GM18498 (cell line): Measurements from ENCODE around the gene SMARCB1.
"Not testable (repeated sequence)": the region's sequence is repeated elsewhere in the genome, so short reads cannot be mapped to it uniquely, and the experiment has no call there.

Experiments used
- ATAC-seq: cut with Tn5 transposase; IDR thresholded peaks from one replicate; pipeline ENCODE4 v1.9.1; 2021; ENCODE audit warnings: mild to moderate bottlenecking, moderate library complexity; ENCODE audit not compliant: unreplicated experiment

The SMARCB1 gene

DNA sequence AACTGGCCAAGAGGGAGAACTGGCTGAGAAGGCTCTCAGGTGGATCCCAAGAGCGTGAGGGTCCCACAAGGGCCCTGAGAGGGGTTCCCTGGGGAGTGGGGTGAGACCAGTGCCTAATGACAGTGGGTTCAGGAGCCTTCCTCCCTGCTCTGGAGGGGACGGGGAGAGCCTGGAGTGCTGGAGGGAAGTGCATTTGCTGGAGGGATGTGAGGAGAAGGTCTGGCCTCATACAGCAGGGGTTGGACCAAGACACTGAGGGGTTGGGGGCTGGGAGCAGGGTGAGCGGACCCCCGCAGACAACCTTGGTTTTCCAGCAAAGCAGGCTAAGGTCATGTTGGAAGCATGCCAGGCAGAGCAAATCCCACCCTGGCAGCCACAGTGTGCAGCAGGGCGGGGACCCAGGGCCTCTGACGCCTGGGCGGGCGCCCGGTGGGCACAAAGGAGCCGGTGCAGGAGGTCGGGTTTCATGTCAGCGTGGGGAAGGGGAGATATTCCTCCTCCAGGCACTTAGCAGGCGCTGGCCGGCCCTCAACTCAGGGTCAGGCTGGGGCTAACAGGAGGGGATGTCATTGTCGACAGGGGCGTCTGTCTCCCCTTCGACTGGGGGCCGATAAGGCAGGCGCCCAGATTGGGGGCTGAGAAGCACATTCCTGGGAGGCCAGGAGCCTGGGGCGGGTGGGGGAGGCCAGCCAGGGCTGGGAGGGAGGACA is 55.1 kb downstream of the SMARCB1 start:
- no peak for ATAC-seq

DNA sequence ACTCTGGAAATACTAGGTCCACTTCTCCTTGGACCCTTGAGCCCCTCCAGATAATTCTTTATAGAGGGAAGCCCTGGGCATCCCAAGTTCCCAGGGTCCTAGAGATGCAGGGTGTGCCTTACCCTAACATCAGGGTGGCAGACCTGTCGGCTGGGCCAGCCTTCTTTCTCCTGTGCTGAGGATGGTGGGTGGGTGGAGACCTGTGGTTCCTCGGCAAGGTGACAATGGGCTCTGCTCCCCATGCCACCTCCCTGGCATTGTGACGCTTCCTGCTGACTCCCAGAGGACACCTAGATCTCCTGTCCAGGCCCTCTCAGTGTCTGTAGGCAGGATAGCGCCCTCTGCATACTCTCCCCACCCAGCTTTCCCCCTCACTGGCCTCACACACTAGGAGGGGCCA is 55.8 kb downstream of the SMARCB1 start:
- no peak for ATAC-seq

DNA sequence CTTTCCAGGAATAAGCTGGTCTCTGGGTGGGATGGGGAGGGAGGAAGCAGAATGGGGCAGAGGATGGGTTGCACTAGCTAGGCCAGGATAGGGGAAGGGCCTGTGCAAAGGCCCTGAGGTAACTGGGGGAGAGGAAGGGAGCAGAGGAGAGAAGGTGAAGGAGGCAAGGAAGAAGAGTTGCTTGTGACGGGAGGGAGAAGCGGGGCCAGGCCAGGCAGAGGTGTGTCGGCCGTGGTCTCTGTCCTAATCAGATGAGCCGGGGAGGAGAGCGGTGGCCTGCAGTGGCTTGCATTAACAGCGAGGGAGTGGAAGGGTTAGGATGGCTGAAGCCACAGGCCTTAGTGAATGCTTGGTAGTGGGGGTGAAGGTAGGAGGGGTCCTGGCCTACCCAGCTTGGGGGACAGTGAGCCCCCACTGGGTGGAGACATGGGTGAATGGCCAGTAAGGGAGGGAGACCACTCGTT is 58.0 kb downstream of the SMARCB1 start:
- peak; percentile 1 for ATAC-seq

DNA sequence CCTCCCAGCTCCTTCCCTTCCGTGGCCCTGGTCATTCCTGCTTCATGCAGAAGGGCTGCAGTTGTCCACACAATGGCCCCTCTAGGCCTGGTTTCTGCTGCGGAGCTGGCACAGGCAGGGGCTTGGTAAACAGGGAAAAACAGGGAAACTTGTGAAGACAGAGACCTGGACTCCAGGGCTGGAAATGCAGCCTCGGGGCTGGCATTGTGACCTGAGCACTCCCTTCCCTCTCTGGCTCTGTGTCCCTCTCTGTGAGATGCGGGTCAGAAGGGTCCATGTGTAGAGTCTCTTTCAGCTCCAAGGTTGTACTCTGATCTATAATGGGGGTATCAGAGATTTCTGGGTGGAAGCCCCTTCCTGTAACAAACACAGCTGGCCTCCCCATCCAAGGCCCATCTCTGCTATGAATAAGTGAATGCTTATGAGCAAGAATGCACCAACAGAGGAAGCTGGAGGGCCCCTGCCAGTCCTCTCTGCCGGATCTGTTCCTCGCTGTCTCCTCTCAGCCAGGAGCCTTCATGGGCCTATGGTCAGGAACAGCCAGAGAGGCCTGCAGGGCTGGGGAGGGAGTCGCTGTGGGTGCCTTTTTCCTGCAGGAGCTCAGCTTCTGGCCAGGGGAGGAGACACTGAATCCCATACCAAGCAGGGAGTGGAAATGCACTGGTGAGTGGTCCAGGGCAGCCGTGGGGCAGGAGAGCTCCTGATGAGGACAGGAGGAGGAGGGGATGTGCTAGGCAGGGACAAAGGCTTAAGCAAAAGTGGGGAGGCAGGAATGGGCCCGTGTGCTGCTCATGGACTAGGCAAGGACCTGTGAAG is 58.7 kb downstream of the SMARCB1 start:
- no peak for ATAC-seq

DNA sequence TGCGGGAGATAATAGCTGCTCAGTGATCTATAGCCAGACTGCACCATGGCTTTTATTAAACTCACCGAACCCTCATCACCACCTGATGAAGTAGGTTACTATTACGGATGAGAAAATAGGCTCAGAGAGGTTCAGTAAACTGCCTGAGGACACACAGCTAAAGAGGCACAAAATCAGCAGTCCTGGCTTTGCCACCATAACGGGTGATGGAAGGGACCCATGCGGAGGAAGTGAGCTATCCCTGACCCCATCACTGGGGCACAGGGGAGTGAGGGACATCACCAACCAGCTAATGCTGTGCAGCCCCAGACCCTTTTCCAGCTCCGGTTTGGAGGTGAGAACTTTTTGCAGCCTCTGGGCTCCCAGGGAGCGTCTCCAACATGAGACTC is 59.3 kb downstream of the SMARCB1 start:
- ATAC-seq: no peak

DNA sequence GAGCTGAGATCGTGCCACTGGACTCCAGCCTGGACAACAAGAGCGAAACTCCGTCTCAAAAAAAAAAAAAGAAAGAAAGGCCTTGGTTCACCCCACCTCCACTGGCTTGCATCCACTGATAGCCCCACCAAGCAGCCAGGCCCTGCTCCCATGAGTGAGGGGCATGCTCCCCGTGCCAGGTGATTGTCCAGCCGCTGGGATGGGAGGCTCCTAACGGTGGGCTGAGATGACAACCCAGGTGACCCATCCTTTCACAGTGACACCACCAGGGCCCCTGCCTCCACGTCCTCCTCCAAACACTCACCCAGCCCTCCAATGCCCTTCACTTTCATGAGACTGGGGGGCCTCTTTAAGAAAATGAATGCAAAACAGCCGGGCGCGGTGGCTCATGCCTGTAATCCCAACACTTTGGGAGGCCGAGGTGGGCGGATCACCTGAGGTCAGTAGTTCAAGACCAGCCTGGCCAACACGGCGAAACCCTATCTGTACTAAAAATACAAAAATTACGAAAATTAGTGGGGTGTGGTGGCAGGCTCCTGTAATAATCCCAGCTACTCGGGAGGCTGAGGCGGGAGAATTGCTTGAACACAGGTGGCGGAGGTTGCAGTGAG is 60.6 kb downstream of the SMARCB1 start:
- no peak for ATAC-seq

DNA sequence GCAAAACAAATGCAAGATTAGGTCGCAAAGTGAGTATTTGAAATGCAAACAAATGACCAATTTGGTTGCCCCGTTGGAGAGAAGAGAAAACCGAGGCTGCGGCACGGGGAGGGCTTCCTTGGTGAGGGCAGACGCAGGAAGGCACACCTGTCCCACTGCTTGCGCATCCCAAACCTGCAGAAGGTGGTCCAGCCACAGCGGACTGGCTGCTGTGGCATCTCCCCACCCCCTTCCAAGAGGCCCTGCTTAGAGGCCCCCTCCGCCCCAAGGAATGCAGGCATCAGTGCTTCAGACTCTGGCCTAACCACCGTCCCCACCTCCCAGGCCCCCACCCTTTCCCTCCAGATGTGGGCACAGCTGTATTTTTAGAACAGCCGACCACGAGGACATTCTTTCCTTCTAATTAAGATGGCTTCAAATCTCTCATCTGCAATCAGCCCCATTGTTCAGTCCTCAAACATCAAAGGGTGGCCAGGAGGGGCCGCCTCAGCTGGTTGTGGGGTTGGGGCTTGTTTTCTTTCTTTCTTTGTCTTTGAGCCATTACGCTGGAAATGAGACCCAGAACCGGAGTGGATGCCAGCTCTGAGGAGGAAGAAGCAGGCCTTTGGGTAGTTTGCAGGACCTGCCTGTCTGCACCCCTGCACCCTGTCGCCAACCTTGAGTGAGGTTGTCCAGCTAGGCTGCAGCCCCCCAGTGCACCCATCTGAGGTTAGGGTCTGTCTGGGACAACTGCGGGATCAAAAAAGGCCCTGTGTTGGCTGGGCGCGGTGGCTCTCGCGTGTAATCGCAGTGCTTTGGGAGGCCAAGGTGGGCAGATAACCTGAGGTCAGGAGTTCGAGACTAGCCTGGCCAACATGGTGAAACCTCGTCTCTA is 61.5 kb downstream of the SMARCB1 start:
- ATAC-seq: no peak

DNA sequence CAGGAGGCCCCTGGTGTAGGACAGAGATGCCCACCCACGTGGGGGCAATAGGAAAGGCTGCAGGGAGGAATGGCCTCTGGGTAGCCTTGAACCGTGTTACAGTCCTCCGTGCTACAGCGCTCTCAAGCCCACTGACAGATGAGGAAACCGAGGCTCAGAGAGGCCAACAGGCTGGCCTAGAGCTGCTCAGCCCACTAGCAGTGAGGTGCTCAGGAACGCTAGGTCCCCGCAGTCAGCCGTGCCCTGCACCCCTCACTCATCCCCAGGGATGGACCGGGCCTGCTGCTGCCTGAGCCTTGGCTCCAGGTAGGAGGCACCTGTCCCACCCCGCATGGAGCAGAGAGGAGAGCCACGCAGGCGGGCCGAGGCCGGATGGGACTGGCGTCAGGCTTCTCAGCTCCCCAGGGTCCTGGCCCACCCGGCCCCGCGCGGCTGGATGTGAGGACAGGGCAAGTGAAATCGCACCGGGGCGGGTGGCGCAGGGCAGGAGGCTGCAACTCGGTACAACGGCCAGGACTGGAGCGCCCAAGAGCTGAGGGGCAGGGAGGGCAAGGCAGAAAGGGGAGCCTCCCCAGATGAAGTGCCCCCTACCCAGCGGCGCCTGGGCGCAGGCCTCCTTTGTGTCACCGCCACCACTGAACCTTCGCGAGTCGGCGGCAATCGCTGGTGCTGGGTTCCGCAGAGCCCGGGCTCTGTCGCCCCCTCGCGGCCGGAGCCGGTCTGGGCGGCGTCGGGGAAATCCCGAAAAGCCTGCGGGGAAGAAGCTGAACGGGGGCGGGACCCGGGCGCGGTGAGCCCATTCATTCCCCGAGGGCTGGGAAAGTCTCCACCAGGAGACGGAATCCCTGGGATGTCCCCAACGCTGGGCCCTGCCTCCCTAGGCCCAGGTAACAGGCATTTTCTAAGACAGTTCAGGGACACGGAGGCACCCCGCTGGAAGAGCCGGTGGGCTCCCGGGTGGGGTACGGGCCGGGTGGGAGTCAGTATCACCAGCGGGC is 62.5 kb downstream of the SMARCB1 start:
- ATAC-seq: peak; percentile 58

DNA sequence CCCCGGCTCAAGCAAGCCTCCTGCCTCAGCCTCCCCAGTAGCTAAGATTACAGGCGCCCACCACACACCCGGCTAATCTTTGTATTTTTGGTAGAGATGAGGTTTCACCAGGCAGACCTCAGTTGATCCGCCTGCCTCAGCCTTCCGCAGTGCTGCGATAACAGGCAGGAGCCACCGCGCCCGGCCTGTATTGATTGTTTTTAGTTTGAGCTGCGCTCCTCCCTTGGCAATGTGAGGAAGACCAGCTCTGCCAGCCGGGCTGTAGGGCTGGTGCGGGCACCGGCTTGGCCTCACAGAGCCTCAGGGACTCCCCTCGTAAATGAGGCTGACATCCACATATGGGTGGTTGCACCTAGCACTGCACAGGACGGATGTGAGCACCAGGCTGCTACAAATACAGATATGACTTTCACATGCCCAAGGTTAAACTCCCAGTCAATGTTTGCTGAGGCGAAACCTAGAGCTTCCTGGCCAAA is 63.4 kb downstream of the SMARCB1 start:
- peak; percentile 57 for ATAC-seq

DNA sequence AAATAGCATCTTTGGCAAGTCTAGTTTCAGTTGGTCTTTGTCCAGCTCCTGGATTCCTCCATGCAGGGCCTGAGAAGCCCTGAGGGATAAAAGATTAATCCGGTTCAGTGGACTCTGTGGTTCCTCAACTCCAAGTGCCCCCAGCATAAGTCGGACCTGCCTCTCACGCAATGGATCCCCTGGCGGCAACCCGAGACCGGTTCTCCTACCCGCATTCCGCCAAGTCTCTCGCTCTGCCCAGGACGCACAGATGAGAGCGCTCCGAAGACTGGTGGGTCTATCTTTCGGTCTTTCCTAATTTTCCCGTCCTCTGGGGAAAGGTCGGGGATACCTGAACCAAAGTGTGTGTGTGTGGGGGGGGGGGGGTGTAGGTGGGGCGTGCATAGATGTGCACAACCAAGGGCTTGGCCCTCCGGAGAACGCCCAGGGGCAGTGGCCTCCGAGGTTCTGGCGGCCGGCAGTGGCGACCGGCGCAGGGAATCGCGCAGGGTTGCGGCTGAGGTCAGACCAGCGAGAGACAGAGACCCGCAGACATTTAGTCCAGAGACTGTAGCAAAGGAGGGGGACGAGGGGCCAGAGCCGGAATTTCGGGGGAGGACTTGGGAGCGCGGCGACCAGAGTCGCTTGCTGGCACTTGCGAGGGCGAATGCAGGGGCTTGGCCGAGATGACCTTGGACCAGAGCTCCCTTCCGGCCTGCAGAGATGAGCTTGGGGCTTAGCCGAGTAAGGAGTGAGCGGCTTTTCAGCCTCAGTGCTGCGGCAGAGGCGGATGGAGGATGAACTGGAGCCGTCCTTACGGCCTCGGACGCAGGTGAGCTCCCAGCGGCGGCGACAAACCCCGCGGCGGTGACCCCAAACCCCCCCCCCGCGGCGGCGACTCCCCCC is 70.2 kb downstream of the SMARCB1 start:
- ATAC-seq: peak; percentile 39

DNA sequence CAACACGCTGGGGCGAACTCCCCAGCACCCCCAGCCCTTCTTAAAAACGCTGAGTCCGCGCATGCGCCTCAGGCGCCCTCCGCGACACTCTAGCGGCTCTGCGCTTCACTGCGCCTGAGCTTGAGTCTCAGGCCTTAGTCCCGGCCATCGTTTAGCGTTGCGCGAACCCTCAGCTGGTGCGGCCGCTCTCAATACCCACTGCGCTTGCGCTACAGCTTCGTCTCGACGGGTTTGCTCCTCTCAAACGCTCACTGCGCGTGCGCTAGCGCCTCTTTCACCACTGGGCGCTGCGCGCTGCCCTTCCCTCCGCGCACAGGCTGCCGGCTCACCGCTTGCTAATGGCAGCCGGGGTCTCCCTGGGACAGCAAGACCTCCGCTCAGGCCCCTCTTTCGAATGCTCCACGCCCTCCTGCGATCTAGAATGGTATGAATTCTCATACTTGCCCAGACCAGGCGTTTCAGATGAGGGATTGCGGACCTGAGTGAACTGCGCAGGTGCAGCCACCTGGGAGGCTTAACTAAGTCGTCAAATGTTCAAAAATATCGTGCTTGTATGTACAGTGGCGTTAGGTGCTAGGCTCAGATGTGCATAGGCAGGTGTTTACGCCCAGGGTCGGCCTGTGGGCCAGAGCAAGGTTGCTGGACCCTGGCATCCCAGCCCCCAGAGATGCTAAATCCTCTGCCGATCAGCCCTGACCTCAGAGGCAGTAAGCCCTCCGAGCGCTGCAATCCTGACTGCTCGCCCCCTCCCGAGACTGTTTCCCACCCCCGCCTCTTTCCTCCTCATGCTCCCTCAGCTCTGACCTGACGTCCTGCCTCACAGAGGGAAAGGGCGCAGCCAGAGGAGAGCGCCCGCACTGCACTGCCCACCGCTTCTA is 71.1 kb downstream of the SMARCB1 start, which contains the start of gene SLC2A11:
Gene SLC2A11 (plus strand): TSS at position 270 of the 878 bp plus-strand sequence. CDS start 125 bp downstream, at position 395.
- peak; percentile 95 for ATAC-seq

DNA sequence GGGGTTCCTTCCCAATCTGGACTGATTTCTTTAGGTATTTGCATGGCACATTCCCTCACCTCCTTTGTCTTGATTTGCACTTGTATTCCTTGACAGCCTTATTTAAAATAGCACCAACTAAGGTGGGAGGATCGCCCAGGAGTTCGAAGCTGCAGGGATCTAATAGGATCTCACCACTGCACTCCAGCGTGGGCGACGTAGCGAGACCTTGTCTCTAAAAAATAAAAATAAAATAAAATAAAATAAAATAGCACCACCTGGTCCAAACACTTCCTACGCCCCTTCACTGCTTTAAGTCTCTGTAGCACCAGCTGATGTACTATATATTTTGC is 71.7 kb downstream of the SMARCB1 start:
- no peak for ATAC-seq

DNA sequence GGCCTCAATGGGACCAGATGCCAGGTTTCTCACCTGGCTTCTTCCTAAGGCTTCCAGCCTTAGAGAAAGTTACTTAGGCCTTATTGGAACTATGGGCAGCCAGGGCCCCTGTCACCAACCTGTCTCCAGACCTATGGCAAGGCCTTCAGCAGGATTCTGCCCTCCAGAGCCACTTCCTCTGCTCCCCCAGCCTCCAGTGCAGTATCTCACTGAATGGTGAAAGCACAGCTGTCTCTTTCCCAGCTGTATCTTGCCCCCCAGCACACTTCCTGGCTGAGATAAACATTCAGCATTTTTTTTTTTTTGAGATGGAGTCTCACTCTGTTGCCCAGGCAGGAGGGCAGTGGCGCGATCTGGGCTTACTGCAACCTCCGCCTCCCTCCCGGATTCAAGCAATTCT is 72.4 kb downstream of the SMARCB1 start:
- ATAC-seq: no peak

DNA sequence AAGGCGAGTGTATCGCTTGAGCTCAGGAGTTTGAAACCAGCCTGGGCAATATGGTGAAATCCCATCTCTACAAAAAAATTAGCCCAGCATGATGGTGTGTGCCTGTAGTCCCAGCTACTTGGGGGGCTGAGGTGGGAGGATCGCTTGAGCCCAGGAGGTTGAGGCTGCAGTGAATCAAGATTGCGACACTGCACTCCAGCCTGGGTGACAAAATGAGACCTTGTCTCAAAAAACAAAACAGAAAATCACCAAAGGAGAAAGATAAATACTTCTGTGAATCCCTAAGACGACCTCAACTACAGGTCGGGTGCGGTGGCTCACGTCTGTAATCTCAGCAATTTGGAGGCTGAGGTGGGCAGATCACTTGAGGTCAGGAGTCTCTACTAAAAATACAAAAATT is 73.4 kb downstream of the SMARCB1 start:
- ATAC-seq: not testable (repeated sequence)

DNA sequence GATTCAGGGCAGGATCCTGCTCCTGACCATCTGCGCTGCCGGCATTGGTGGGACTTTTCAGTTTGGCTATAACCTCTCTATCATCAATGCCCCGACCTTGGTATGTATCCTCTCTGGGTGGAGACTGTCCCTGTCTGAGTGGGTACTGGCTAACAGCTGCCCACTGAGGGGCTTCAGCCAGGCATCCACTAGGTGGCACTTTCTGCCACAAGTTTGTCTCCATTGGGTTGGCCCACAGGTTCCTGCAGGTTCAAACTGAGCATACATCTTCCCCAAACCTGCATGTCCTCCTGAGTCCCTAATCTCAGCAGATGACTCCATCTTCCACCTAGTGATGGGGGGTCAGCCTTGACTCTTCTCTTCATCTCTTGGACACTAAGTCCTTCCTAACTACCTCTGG is 75.3 kb downstream of the SMARCB1 start:
- no peak for ATAC-seq

DNA sequence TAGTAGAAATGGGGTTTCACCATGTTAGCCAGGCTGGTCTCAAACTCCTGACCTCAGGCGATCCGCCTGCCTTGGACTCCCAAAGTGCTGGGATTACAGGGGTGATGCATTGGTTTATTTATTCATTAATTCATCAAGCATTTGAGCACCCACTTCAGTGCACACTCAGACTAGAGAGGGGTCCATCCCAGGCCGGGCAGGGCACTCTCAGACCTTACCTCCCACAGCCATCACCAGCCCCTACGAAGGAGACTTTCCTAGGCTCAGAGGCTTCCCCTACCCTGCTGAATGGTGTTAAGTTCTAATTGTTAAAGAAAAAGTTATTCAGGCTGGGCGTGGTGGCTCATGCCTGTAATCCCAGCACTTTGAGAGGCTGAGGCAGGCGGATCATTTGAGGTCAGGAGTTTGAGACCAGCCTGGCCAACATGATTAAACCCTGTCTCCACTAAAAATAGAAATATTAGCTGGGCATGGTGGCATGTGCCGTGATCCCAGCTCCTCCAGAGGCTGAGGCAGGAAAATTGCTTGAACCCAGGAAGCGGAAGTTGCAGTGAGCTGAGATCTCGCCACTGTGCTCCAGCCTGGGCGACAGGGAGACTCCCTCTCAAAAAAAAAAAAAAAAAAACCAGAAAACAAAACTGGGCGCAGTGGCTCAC is 77.9 kb downstream of the SMARCB1 start:
- not testable (repeated sequence) for ATAC-seq

DNA sequence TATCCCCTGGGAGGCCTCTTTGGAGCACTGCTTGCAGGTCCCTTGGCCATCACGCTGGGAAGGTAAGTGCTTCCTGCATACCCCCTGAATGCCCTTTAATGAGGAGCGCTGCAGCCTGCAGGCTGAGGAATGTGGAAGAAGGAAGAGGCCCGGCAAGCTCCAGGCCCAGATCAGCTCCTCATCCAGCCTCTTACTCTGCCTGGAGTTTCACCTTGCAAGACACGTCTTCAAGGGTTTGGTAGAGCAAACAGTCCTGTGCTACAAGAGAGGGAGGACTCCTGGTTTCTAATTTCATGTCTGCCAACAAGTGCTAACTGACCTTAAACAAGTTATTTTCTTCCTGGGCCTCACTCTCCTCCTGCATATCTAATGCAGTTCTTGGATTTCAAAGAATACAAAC is 81.8 kb downstream of the SMARCB1 start:
- no peak for ATAC-seq
